Ureter (tissue), 1 donor: ENCODE data around the gene CAB39L. TPM values are rescaled to one million over a fixed set of nuclear protein-coding genes. Genes with fewer than 3 reads are reported as not detected.

ENCODE experiments used
- DNase-seq: peaks from one replicate; pipeline ENCODE4 v3.0.0-alpha.2; 2020; ENCODE audit warnings: low spot score
- total RNA-seq: library from RNA; stranded (reverse); gene quantifications from one replicate; pipeline ENCODE4 v1.2.4, GENCODE V29; 2023
- donor health status: DM: yes; HTN: yes; CAD: no.

Gene CAB39L
- total RNA-seq, 1 donor from 2014 or later: 73.9 TPM

- DNase-seq: no peak
Measured at GRCh38 chr13:49399801-49400472, 43.9 kb downstream of the CAB39L start.

DNA sequence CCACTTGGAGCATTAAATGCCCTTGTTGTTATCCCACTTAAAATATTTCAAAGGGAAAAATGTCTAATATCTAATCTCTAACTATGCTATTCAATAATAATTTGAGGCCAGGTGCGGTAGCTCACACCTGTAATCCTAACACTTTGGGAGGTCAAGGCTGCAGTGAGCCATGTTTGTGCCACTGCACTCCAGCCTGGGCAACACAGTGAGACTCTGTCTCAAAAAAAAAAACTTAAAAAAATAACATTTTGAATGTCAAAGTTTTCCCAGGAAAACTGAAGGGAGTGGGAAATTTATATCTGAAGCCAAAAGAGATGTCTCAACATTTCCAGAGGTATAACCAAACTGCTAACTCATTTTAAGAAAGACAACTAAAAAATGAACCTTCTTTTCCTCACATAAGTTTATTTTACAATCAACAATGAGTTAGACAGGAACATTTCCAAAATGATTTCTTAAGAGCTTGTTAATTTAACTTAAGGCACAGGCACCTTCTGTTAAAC lies 47.9 kb downstream of the CAB39L start:
- no peak for DNase-seq

GRCh38 chr13:49395451-49395865 lies 48.4 kb downstream of the CAB39L start:
- no peak for DNase-seq

GRCh38 chr13:49388091-49388635 lies 55.7 kb downstream of the CAB39L start:
- DNase-seq: no peak

DNA sequence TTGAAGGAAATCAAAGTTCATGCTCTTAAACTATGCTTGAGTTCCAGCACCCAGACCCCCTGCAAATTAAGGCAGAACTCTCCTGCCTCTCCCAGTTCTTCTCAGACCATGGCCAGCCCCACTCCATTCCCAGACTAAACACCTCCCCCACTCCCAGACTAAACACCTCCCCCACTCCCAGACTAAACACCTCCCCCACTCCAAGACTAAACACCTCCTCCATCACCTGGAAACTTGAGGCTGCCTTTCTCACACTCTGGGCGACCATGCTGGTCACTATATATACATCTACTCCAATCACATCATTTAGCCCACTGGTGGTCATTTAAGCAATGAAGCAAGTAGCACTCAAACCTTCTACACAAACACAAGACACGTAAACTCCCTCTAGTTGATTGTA lies 57.2 kb downstream of the CAB39L start:
- no peak for DNase-seq

GRCh38 chr13:49376121-49376520 lies 67.7 kb downstream of the CAB39L start:
- no peak for DNase-seq

- no peak for DNase-seq
Measured at GRCh38 chr13:49374585-49375290, 69.1 kb downstream of the CAB39L start.

DNA sequence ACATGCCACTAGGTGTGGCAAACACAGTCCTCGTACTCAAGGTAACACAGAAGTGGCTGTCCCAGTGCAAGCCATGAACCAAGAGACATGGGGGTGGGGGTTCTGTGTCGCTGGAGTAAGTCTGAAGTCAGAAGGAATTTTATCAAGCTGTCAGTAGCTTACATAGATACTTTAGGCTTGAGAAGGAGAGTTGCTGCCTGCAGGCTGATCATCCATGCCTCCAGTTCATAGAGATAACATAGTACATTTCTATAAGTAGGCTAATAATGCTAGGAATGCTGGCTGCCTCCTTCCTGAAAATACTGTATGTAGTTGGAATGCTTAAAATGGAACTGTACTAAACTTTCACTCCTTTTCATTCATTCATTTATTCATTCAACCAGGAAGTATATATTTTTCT lies 70.1 kb downstream of the CAB39L start:
- DNase-seq: no peak

DNA sequence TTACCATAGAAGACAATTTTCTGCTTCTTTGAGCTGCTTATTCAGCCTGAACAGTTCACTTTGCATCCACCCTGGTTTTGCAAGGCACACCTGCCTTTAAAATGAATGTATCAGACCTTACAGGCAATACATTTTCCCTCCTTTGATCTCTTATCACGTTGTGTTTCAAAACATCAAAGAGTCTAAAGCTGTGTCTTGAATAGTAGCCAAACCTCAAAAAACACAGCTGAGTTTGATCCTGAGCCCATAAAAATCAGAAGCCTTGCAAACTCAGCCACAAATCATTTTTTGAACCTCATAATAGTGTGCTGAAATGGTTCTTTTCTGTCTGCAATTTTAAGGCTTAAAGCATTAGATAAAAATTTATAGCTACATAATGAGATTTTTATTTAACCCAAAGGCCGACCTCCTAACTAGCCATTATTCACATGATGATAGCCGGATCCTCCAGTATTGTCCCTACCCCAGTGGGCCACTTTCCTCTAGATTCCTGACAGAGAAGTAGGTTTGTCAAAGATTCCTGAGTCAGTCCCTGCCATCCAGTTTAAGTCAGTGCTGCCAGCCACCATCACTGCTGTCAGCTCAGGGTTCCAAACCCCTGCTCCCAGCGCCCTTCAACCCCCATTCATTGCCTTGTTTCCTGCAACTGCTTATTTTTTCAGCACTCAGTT lies 71.8 kb downstream of the CAB39L start:
- no peak for DNase-seq

GRCh38 chr13:49370371-49370770 lies 73.5 kb downstream of the CAB39L start:
- DNase-seq: no peak

- no peak for DNase-seq
Measured at GRCh38 chr13:49369866-49370265, 74.0 kb downstream of the CAB39L start.

DNA sequence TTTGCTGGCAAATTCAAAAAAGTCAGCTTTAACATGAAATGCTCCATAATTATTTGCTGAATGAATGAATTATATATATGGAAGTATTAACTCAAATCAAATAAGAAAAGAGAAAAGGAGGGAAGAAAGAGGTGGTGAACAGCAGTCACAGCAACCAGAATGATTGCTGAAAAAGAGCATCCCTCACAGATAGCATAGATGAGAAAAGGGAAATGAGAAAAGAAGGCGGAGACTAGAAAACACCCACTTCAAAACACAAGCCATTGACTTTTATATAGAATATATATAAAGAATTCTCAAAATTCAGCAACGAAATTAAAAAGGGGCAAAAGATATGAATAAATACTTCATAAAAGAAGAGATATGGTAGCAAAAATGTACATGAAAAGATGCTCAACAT lies 75.2 kb downstream of the CAB39L start:
- no peak for DNase-seq

GRCh38 chr13:49367640-49368422 lies 76.0 kb downstream of the CAB39L start:
- DNase-seq: no peak

- DNase-seq: no peak
Measured at GRCh38 chr13:49366841-49367240, 77.0 kb downstream of the CAB39L start.

- no peak for DNase-seq
Measured at GRCh38 chr13:49357694-49358093, 86.2 kb downstream of the CAB39L start.

DNA sequence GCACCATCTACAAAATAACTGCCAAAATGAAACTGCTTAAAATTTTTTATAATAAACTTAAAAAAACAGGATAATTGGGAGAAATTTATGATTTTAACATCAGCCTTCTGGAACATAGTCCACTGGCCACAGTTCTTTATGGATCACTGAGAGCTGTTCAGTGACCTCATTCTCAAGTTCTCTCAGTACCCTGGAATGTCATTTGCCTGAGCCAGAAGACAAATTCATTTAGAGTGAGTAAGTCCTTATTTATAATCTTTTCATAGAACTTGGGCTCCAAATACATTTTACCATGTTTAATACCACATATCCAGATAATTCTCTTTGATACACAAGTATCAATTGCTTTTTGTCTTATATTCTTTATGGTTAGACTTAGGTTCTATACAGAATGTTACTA lies 87.6 kb downstream of the CAB39L start:
- no peak for DNase-seq

GRCh38 chr13:49354719-49355118 lies 89.1 kb downstream of the CAB39L start:
- no peak for DNase-seq

DNA sequence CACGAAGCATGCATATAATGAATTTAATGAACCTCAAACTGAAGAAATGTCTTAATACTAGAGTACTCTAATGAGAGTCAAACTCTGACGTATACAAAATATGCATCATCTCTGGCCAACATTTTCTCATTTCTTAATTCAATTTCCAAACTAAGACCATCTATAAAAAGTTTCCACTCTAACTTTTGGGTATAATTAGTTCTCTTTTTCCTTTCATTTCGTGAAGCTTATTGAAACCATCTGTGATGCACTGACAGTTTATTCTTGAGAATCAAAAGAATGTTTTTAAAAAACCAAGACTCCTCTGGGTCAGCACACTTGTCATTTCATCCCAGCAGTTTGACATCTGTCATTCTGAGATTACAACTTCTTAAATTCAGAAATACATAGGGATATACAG lies 90.0 kb downstream of the CAB39L start:
- no peak for DNase-seq

GRCh38 chr13:49351871-49352270 lies 92.0 kb downstream of the CAB39L start:
- DNase-seq: no peak

DNA sequence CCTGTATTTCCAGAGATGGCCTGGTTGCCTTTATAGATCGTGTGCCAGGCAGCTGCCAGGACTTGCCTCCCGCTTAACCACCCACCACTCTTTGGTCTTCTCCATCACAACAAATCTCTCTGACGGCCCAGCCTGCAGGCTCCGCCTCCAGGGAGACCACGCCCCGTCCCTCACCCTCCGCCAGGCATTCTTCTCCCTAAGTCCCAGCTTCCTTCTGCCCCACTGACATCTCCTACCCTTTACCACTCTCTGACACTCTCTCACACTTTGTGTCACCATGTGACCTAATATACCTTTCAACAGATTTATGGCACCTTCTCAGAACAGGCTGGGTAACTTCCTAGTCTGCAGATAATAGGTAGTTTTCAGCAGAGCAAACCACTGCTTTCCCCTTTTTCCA lies 95.1 kb downstream of the CAB39L start:
- DNase-seq: no peak

- no peak for DNase-seq
Measured at GRCh38 chr13:49347650-49348385, 96.0 kb downstream of the CAB39L start.
